Smooth muscle cell (in vitro differentiated cells): Measurements from ENCODE around the gene TP53I11. TPM values are rescaled to one million over a fixed set of nuclear protein-coding genes. Genes with fewer than 3 reads are reported as not detected.

Experiments used
- DNase-seq: peaks from one replicate; lab custom pipeline; 2025; ENCODE audit not compliant: unreplicated experiment; lab: John Stamatoyannopoulos, UW
- H2AFZ ChIP-seq: fragments of 200-600 bp; sonication (generic); 2 replicates; pipeline ENCODE4 v1.6.0; 2016; ENCODE audit warnings: antibody characterized with exemption, low read depth, mild to moderate bottlenecking
- H3F3A ChIP-seq: fragments of 200-600 bp; sonication (generic); 2 replicates; pipeline ENCODE4 v1.6.0; 2017; ENCODE audit warnings: antibody characterized with exemption, low read depth
- H3K27ac ChIP-seq: fragments of 200-600 bp; sonication (generic); 2 replicates; pipeline ENCODE4 v1.5.1; 2016; ENCODE audit warnings: low read depth, mild to moderate bottlenecking
- H3K27me3 ChIP-seq: fragments of 200-600 bp; sonication (generic); 2 replicates; pipeline ENCODE4 v1.6.1; 2016; ENCODE audit warnings: low read depth, mild to moderate bottlenecking
- H3K36me3 ChIP-seq: fragments of 200-600 bp; sonication (generic); 2 replicates; pipeline ENCODE4 v1.5.1; 2016; ENCODE audit warnings: low read depth
- H3K4me1 ChIP-seq: fragments of 200-600 bp; sonication (generic); 2 replicates; pipeline ENCODE4 v1.5.1; 2016; ENCODE audit warnings: low read depth
- H3K4me2 ChIP-seq: fragments of 200-600 bp; sonication (generic); 2 replicates; pipeline ENCODE4 v1.6.0; 2016; ENCODE audit warnings: mild to moderate bottlenecking
- H3K4me3 ChIP-seq: fragments of 200-600 bp; sonication (generic); 2 replicates; pipeline ENCODE4 v1.5.1; 2016; ENCODE audit warnings: mild to moderate bottlenecking
- H3K79me2 ChIP-seq: fragments of 200-600 bp; sonication (generic); 2 replicates; pipeline ENCODE4 v1.6.0; 2016; ENCODE audit warnings: low read depth, mild to moderate bottlenecking
- H3K9ac ChIP-seq: fragments of 200-600 bp; sonication (generic); 2 replicates; pipeline ENCODE4 v1.6.0; 2016; ENCODE audit warnings: low read depth
- H3K9me3 ChIP-seq: fragments of 200-600 bp; sonication (generic); replicated peaks from 2 replicates; pipeline ENCODE4 v1.5.1; 2016; ENCODE audit warnings: low read depth
- H4K20me1 ChIP-seq: fragments of 200-600 bp; sonication (generic); 2 replicates; pipeline ENCODE4 v1.6.0; 2016; ENCODE audit warnings: low read depth
- WGBS: methylation state at CpG from one replicate; pipeline ENCODE4 v1.1.7; 2016; ENCODE audit warnings: low lambda C conversion rate; 5-methylcytosine and 5-hydroxymethylcytosine counted together
- polyA plus RNA-seq: library from polyadenylated mRNA; unstranded; fragments of >200 nt; fragmentation: Nextera tagmentation; extraction: Ambion mirVana; gene quantifications from 2 replicates; pipeline ENCODE4 v1.2.1, GENCODE V29; 2016
- total RNA-seq: library from RNA; depleted of rRNA; stranded (reverse); fragments of >200 nt; gene quantifications from 2 replicates; pipeline ENCODE4 v1.2.3, GENCODE V29; 2014
- TF ChIP-seq, protein P1 (sequence below): fragments of 200-600 bp; sonication (generic); IDR thresholded peaks from 2 replicates; pipeline ENCODE4 v1.5.1; 2017; ENCODE audit warnings: borderline replicate concordance, mild to moderate bottlenecking, antibody characterized with exemption; ENCODE audit not compliant: insufficient read depth, poor library complexity, severe bottlenecking

TP53I11 gene
- total and polyA plus RNA-seq, 2 experiments from 2014 or later, result 14.2 to 61.2 TPM

- Histone ChIP-seq H3K27ac (no peak overlapping the region), H3K79me2 (no peaks in the 10 kb centered on the region), H4K20me1 (no peaks in the 10 kb centered on the region), H3K9ac (no peak overlapping the region), H3F3A (no peaks in the 10 kb centered on the region), H3K4me2 (no peak overlapping the region), H3K36me3 (no peaks in the 10 kb centered on the region), H3K4me1 (no peaks in the 10 kb centered on the region), H3K4me3 (no peak overlapping the region), H2AFZ (no peak overlapping the region), H3K9me3 (no peaks in the 10 kb centered on the region), H3K27me3 (peaks cover 14% of the 10 kb centered on the region)
- DNase-seq, result no peak
- TF ChIP-seq, protein P1, sequence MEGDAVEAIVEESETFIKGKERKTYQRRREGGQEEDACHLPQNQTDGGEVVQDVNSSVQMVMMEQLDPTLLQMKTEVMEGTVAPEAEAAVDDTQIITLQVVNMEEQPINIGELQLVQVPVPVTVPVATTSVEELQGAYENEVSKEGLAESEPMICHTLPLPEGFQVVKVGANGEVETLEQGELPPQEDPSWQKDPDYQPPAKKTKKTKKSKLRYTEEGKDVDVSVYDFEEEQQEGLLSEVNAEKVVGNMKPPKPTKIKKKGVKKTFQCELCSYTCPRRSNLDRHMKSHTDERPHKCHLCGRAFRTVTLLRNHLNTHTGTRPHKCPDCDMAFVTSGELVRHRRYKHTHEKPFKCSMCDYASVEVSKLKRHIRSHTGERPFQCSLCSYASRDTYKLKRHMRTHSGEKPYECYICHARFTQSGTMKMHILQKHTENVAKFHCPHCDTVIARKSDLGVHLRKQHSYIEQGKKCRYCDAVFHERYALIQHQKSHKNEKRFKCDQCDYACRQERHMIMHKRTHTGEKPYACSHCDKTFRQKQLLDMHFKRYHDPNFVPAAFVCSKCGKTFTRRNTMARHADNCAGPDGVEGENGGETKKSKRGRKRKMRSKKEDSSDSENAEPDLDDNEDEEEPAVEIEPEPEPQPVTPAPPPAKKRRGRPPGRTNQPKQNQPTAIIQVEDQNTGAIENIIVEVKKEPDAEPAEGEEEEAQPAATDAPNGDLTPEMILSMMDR, result no peak
- 99% methylated on average over 4 of the region's 5 CpGs for WGBS
Observed at GRCh38 chr11:44997566-44997965, 46.9 kb upstream of the TP53I11 start.

GRCh38 chr11:44994753-44995152 is 44.1 kb upstream of the TP53I11 start:
- no peaks in the 10 kb centered on the region for H3F3A ChIP-seq
- H3K79me2 ChIP-seq, result no peaks in the 10 kb centered on the region
- H3K4me2 ChIP-seq, result no peak overlapping the region
- peaks cover 7% of the 10 kb centered on the region for H3K4me1 ChIP-seq
- H3K36me3 ChIP-seq, result no peaks in the 10 kb centered on the region
- no peaks in the 10 kb centered on the region for H4K20me1 ChIP-seq
- peaks cover 14% of the 10 kb centered on the region for H3K27me3 ChIP-seq
- TF ChIP-seq, protein P1, result no peak
- H3K9ac ChIP-seq, result no peak overlapping the region
- WGBS, result 61% methylated on average over 5 of the region's 5 CpGs
- H2AFZ ChIP-seq, result no peak overlapping the region
- DNase-seq, result no peak
- H3K27ac ChIP-seq, result no peak overlapping the region
- no peak overlapping the region for H3K4me3 ChIP-seq
- no peaks in the 10 kb centered on the region for H3K9me3 ChIP-seq

- WGBS, result 96% methylated on average over 10 of the region's 10 CpGs
- H3K79me2 ChIP-seq, result no peaks in the 10 kb centered on the region
- TF ChIP-seq, protein P1, result no peak
- H3K4me3 ChIP-seq, result no peak overlapping the region
- no peaks in the 10 kb centered on the region for H3K9me3 ChIP-seq
- H3K4me2 ChIP-seq, result no peak overlapping the region
- no peak overlapping the region for H3K27ac ChIP-seq
- no peaks in the 10 kb centered on the region for H3K36me3 ChIP-seq
- DNase-seq, result no peak
- peaks cover 7% of the 10 kb centered on the region for H3K4me1 ChIP-seq
- no peaks in the 10 kb centered on the region for H3F3A ChIP-seq
- H3K9ac ChIP-seq, result no peak overlapping the region
- peaks cover 14% of the 10 kb centered on the region for H3K27me3 ChIP-seq
- H4K20me1 ChIP-seq, result no peaks in the 10 kb centered on the region
- no peak overlapping the region for H2AFZ ChIP-seq
Observed at GRCh38 chr11:44993971-44994704, 43.5 kb upstream of the TP53I11 start.

DNA sequence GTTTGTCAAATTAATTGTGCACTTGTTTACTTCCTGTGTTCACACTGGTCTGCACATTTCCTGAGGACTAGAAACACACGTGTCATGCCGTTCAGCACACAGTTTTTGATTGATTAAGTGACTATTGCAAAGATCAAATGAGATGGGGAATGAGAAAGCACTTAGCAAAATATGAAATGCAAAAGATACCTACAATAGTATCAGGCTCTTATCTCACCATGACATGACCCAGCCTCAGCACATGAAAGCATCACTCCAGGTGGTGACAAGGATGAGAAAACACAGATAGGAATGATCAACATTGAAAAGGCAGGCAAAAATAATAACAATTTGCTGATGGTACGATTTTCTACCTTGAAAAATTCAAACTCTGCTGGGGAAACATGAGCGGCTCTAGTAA is 42.1 kb upstream of the TP53I11 start:
- 88% methylated on average over 4 of the region's 4 CpGs for WGBS
- TF ChIP-seq, protein P1, result no peak
- H3K36me3 ChIP-seq, result no peaks in the 10 kb centered on the region

More for the DNA sequence above, 42.1 kb upstream of the TP53I11 start:
- Histone ChIP-seq H3K27me3 (peaks cover 24% of the 10 kb centered on the region), H3K27ac (no peak overlapping the region), H3K4me2 (no peak overlapping the region), H3K9ac (no peak overlapping the region), H3K4me1 (peaks cover 7% of the 10 kb centered on the region), H3K4me3 (no peak overlapping the region), H4K20me1 (no peaks in the 10 kb centered on the region), H3K79me2 (no peaks in the 10 kb centered on the region), H3F3A (no peaks in the 10 kb centered on the region), H3K9me3 (no peaks in the 10 kb centered on the region), H2AFZ (no peak overlapping the region)
- no peak for DNase-seq
